NCI-H2107 (cell line): Measurements from ENCODE around the gene FHDC1.

ENCODE experiments used
- DNase-seq: peaks from one replicate; lab custom pipeline; 2025; lab: John Stamatoyannopoulos, UW

FHDC1 gene

GRCh38 chr4:152935143-152935542, 980 bp upstream of the FHDC1 start:
- DNase-seq, result no peak

GRCh38 chr4:152936446-152937335, 568 bp downstream of the FHDC1 start:
- no peak for DNase-seq

- no peak for DNase-seq
Measured at GRCh38 chr4:152937336-152938236, 1.5 kb downstream of the FHDC1 start.

GRCh38 chr4:152938237-152938947, 2.3 kb downstream of the FHDC1 start:
- no peak for DNase-seq

- no peak for DNase-seq
Measured at GRCh38 chr4:152939621-152940020, 3.5 kb downstream of the FHDC1 start.

- no peak for DNase-seq
Measured at GRCh38 chr4:152940461-152940860, 4.3 kb downstream of the FHDC1 start.

GRCh38 chr4:152941411-152941810, 5.3 kb downstream of the FHDC1 start:
- DNase-seq, result no peak

GRCh38 chr4:152942346-152942745, 6.2 kb downstream of the FHDC1 start:
- DNase-seq, result no peak

- DNase-seq, result no peak
Measured at GRCh38 chr4:152943672-152944071, 7.5 kb downstream of the FHDC1 start.

GRCh38 chr4:152944666-152945320, 8.7 kb downstream of the FHDC1 start:
- no peak for DNase-seq

- DNase-seq, result no peak
Measured at GRCh38 chr4:152945639-152946038, 9.5 kb downstream of the FHDC1 start.

- no peak for DNase-seq
Measured at GRCh38 chr4:152946446-152946845, 10.3 kb downstream of the FHDC1 start.

- DNase-seq, result no peak
Measured at GRCh38 chr4:152947311-152947710, 11.2 kb downstream of the FHDC1 start.

- no peak for DNase-seq
Measured at GRCh38 chr4:152949930-152950329, 13.8 kb downstream of the FHDC1 start.

GRCh38 chr4:152950402-152951274, 14.5 kb downstream of the FHDC1 start:
- DNase-seq, result no peak

- DNase-seq, result no peak
Measured at GRCh38 chr4:152951348-152951747, 15.2 kb downstream of the FHDC1 start.

GRCh38 chr4:152953514-152953913, 17.4 kb downstream of the FHDC1 start:
- no peak for DNase-seq

- DNase-seq, result no peak
Measured at GRCh38 chr4:152954741-152955140, 18.6 kb downstream of the FHDC1 start.

GRCh38 chr4:152956147-152956546, 20.0 kb downstream of the FHDC1 start:
- DNase-seq, result no peak

GRCh38 chr4:152956650-152957436, 20.7 kb downstream of the FHDC1 start:
- DNase-seq, result no peak
